PFSK-1 (cell line): ENCODE results near the gene RIMS4.

Experiments
- POLR2AphosphoS5 ChIP-seq: IDR thresholded peaks from 2 replicates; pipeline ENCODE4 v1.6.1; 2012; ENCODE audit warnings: low read depth, mild to moderate bottlenecking, control low read depth, low read length, moderate library complexity
- TAF1 ChIP-seq: IDR thresholded peaks from 2 replicates; pipeline ENCODE4 v1.6.1; 2012; ENCODE audit warnings: low read length, control low read depth, borderline replicate concordance; ENCODE audit not compliant: insufficient read depth
- TF ChIP-seq, protein P1 (sequence below), 2 experiments: IDR thresholded peaks; 2 replicates each; pipeline versions ENCODE4 v1.6.1 to v1.8.0; 2011 to 2012; ENCODE audit warnings: low read depth in 2 of 2, low read length in 2 of 2, control low read depth in 1 of 2, inconsistent platforms in 1 of 2, mild to moderate bottlenecking in 1 of 2, moderate library complexity in 1 of 2; ENCODE audit not compliant: insufficient read depth in 1 of 2

DNA sequence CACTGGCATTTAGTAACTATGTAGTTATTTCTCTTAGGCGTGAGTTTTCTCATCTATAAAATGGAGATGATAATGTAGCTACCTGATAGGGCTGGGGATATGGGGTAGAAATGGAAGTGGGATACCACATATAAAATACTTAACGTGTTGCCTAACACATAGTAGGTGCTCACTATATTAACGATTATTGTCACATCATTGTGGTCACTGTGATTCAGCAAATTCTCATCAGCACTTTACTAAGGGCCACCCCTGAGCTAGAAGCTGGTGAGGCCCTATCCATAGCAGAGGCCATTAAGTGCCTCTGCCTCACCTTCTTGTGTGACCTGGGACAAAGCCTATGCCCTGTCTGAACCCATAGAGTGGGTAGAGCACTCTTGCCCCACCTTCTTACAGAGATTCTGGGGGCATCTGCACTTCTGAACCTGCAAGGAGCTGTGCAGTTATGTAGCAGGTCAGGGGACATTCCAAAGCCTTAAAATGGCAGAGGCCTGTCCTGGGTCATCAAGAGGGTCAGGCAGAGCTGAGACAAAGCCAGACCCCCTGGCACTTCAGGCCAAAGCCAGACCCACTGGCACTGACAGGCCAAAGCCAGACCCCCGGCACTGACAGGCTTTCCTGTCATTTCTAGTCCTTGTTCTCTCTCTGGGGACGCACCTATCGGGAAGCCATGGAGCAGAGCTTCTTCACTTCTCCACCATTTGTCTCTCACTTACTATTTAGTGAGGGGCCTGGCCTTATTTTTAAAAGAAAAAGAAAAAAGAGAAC is 7.0 kb upstream of the RIMS4 start:
- TF ChIP-seq POLR2AphosphoS5 (no peak), TAF1 (no peak)
- TF ChIP-seq, protein P1, sequence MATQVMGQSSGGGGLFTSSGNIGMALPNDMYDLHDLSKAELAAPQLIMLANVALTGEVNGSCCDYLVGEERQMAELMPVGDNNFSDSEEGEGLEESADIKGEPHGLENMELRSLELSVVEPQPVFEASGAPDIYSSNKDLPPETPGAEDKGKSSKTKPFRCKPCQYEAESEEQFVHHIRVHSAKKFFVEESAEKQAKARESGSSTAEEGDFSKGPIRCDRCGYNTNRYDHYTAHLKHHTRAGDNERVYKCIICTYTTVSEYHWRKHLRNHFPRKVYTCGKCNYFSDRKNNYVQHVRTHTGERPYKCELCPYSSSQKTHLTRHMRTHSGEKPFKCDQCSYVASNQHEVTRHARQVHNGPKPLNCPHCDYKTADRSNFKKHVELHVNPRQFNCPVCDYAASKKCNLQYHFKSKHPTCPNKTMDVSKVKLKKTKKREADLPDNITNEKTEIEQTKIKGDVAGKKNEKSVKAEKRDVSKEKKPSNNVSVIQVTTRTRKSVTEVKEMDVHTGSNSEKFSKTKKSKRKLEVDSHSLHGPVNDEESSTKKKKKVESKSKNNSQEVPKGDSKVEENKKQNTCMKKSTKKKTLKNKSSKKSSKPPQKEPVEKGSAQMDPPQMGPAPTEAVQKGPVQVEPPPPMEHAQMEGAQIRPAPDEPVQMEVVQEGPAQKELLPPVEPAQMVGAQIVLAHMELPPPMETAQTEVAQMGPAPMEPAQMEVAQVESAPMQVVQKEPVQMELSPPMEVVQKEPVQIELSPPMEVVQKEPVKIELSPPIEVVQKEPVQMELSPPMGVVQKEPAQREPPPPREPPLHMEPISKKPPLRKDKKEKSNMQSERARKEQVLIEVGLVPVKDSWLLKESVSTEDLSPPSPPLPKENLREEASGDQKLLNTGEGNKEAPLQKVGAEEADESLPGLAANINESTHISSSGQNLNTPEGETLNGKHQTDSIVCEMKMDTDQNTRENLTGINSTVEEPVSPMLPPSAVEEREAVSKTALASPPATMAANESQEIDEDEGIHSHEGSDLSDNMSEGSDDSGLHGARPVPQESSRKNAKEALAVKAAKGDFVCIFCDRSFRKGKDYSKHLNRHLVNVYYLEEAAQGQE (IDR thresholded peaks at IDR 0.05; ENCODE audit: insufficient read depth in 1 of 2, low read depth in 2 of 2, low read length in 2 of 2): no peak
